D721Med (cell line): Measurements from ENCODE around the gene ZNF136.

Experiments used
- DNase-seq: peaks from one replicate; pipeline ENCODE4 v3.0.0; 2011; ENCODE audit warnings: low spot score; ENCODE audit not compliant: insufficient read length
- FAIRE-seq: peaks from 2 replicates; lab custom pipeline; 2011; peaks lifted over from hg19 to GRCh38; lab: Jason Lieb, UNC
- CTCF ChIP-seq: IDR thresholded peaks from 2 replicates; pipeline ENCODE4 v1.5.1; 2012; ENCODE audit warnings: mild to moderate bottlenecking, control low read depth; ENCODE audit not compliant: insufficient read depth; ENCODE audit errors: missing control alignments

ZNF136 gene

GRCh38 chr19:12232961-12233360, 70.1 kb downstream of the ZNF136 start:
- FAIRE-seq (no peak), DNase-seq (no peak)
- TF ChIP-seq CTCF: no peak

GRCh38 chr19:12237143-12237839, 74.4 kb downstream of the ZNF136 start:
- no peak for FAIRE-seq

More at GRCh38 chr19:12237143-12237839, 74.4 kb downstream of the ZNF136 start:
- DNase-seq: no peak
- TF ChIP-seq CTCF: no peak
